Caco-2 (cell line): Measurements from ENCODE around the gene RNF121. TPM values are rescaled to one million over a fixed set of nuclear protein-coding genes. Genes with fewer than 3 reads are reported as not detected.

Experiments used
- BruUV-seq: library from RNA; stranded (reverse); fragments of 400-500 nt; replicated peaks from 2 replicates; lab custom pipeline; 2021; lab: Mats Ljungman, UMichigan
- CTCF ChIA-PET: fragments of 300-600 bp; sonication (Branson Sonifier 250); formaldehyde crosslinking; loops from one replicate; lab custom pipeline; 2022; ENCODE audit warnings: antibody characterized with exemption; lab: Charles Lee
- POLR2A ChIA-PET: fragments of 300-600 bp; sonication (Branson Sonifier 250); formaldehyde crosslinking; loops from one replicate; lab custom pipeline; 2022; ENCODE audit warnings: antibody characterized with exemption; lab: Charles Lee
- DNase-seq, 2 experiments: peaks; one replicate each; pipeline versions ENCODE4 v3.0.0 to v3.0.0-alpha.2; 2020 to 2022
- H3K27me3 ChIP-seq: replicated peaks from 2 replicates; pipeline ENCODE4 v1.6.0; 2011; ENCODE audit warnings: low read length; ENCODE audit not compliant: control insufficient read depth, insufficient read depth
- H3K36me3 ChIP-seq: 2 replicates; pipeline ENCODE4 v1.5.1; 2011; ENCODE audit warnings: low read length; ENCODE audit not compliant: control insufficient read depth, insufficient read depth
- H3K4me1 ChIP-seq: fragments of 250-450 bp; sonication (Bioruptor Pico); 2 replicates; pipeline ENCODE4 v1.5.1; 2020; ENCODE audit warnings: mild to moderate bottlenecking
- H3K4me3 ChIP-seq: 2 replicates; pipeline ENCODE4 v1.5.1; 2011; ENCODE audit warnings: low read depth, mild to moderate bottlenecking, control low read depth, low read length
- H3K9me3 ChIP-seq: fragments of 250-450 bp; sonication (Bioruptor Pico); 2 replicates; pipeline ENCODE4 v1.5.1; 2020; ENCODE audit warnings: mild to moderate bottlenecking, moderate library complexity
- H3K27ac Mint-ChIP-seq: one replicate; pipeline ENCODE4 v1.8.0; 2022; ENCODE audit warnings: mixed read lengths; ENCODE audit not compliant: unreplicated experiment
- H3K27me3 Mint-ChIP-seq: one replicate; pipeline ENCODE4 v1.8.0; 2022; ENCODE audit warnings: mixed read lengths; ENCODE audit not compliant: insufficient read depth, unreplicated experiment
- H3K36me3 Mint-ChIP-seq: one replicate; pipeline ENCODE4 v1.8.0; 2022; ENCODE audit warnings: mild to moderate bottlenecking, mixed read lengths; ENCODE audit not compliant: insufficient read depth, unreplicated experiment
- H3K4me1 Mint-ChIP-seq: one replicate; pipeline ENCODE4 v1.8.0; 2022; ENCODE audit warnings: low read depth, mixed read lengths; ENCODE audit not compliant: unreplicated experiment
- H3K4me3 Mint-ChIP-seq: one replicate; pipeline ENCODE4 v1.8.0; 2022; ENCODE audit warnings: mild to moderate bottlenecking, moderate library complexity, mixed read lengths; ENCODE audit not compliant: unreplicated experiment
- H3K9me3 Mint-ChIP-seq: one replicate; pipeline ENCODE4 v1.8.0; 2022; ENCODE audit warnings: mixed read lengths; ENCODE audit not compliant: unreplicated experiment
- intact Hi-C: fragments of 100-400 bp; cut with micrococcal nuclease; formaldehyde crosslinking; loops from one replicate; pipeline ENCODE4 v1.10.0; 2022; ENCODE audit not compliant: unreplicated experiment
- total RNA-seq: library from RNA; stranded (reverse); gene quantifications from 2 replicates; pipeline ENCODE4 v1.2.3, GENCODE V29; 2022
- TF ChIP-seq, protein P1 (sequence below), 2 experiments: fragments of 200-600 bp in 1 of 2; IDR thresholded peaks; 1 replicate in 1 of 2; 2 replicates in 1 of 2; pipeline versions ENCODE4 v1.5.1 to v1.8.0; 2011 to 2022; ENCODE audit warnings: antibody characterized with exemption in 1 of 2, control low read depth in 1 of 2, inconsistent platforms in 1 of 2, low read depth in 1 of 2, low read length in 1 of 2, mild to moderate bottlenecking in 1 of 2, moderate library complexity in 1 of 2; ENCODE audit not compliant: insufficient read depth in 1 of 2, severe bottlenecking in 1 of 2, unreplicated experiment in 1 of 2

RNF121 gene
- total RNA-seq, 1 experiment from 2014 or later, result 146 TPM

DNA sequence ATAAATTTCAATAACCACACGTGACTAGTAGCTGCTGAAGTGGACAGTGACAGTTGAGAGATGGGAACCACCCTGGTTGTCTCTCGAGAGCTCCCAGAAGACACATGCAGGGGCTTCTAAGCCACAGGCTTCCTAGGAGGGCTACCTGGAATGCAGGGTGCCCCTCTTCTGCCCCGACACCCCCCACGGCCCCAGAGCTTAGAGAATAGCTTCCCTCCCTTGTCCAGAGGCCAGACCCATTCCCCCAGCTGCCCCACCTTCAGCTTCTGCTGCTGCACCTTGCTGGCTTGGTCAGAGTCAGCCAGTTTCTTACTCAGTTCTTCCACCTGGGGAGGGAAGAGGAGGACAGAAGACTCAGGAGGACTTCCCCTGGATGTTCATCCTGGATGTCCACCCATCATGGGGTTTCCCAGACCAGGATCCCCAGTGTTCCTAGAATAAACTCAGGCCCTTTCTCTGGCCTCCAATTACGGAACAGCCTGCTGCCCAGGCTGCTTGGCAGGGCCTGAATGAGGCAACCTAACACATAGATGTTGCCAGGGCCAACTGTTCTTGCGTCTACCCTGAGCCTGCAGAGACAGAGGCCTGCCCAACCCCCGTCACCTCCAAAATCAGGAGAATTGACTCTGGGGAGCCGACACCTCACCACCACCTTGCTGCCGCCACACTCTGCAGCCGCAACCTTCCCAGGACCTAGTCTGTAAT lies 81.8 kb downstream of the RNF121 start:
- intact Hi-C loops, result no loop called here
- H3K9me3 ChIP-seq, result no peaks in the 10 kb centered on the region
- H3K36me3 ChIP-seq, result peaks cover 38% of the 10 kb centered on the region
- H3K4me1 ChIP-seq, result no peaks in the 10 kb centered on the region
- Mint-ChIP-seq H3K27me3 (no peaks in the 10 kb centered on the region), H3K9me3 (no peaks in the 10 kb centered on the region), H3K27ac (peak overlapping the region; percentile 16), H3K36me3 (peaks cover 98% of the 10 kb centered on the region), H3K4me3 (no peak overlapping the region), H3K4me1 (no peaks in the 10 kb centered on the region)
- CTCF ChIA-PET, result interaction anchor here (1.1 kb wide), 1 partner anchor 15 kb away, joined by 3 read pairs; no protein-coding TSS in a partner anchor
- no peak overlapping the region for H3K4me3 ChIP-seq
- TF ChIP-seq, protein P1, sequence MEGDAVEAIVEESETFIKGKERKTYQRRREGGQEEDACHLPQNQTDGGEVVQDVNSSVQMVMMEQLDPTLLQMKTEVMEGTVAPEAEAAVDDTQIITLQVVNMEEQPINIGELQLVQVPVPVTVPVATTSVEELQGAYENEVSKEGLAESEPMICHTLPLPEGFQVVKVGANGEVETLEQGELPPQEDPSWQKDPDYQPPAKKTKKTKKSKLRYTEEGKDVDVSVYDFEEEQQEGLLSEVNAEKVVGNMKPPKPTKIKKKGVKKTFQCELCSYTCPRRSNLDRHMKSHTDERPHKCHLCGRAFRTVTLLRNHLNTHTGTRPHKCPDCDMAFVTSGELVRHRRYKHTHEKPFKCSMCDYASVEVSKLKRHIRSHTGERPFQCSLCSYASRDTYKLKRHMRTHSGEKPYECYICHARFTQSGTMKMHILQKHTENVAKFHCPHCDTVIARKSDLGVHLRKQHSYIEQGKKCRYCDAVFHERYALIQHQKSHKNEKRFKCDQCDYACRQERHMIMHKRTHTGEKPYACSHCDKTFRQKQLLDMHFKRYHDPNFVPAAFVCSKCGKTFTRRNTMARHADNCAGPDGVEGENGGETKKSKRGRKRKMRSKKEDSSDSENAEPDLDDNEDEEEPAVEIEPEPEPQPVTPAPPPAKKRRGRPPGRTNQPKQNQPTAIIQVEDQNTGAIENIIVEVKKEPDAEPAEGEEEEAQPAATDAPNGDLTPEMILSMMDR (IDR thresholded peaks at IDR 0.05; ENCODE audit: insufficient read depth in 1 of 2, low read depth in 1 of 2, low read length in 1 of 2, severe bottlenecking in 1 of 2, unreplicated experiment in 1 of 2), result no peak
- POLR2A ChIA-PET, result no interaction called here
- no peaks in the 10 kb centered on the region for H3K27me3 ChIP-seq
- DNase-seq, result peak in 1 of 2 experiments; percentile 37
- BruUV-seq, result no TSS peak

DNA sequence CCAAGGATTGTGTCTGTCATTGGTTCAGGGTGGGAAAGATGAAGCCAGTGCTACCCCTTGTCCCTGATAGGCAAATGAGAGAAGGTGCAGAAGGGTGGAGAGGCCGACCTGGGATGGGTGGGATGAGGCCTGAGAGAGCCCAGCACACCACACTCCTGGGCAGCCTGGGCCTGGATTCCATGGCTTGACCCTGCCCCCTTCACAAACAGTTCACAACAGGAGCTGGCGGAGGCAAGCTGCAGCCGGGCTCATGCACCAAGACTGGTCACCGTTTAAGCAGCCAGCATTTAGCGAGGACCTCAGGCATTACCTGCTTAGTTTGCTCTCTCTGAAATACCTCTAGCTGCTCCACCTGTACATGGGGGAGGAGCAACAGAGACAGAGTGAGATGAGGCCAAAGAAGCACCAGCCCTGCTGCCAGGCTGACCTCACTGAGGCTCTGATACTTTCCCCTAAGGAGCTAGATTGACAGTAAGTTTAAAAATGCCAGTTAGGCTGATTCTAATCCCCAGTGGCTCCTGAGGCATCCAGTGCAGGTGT lies 83.3 kb downstream of the RNF121 start:
- Mint-ChIP-seq H3K4me3 (no peak overlapping the region), H3K27me3 (no peaks in the 10 kb centered on the region), H3K36me3 (peaks cover 98% of the 10 kb centered on the region), H3K27ac (no peak overlapping the region), H3K4me1 (no peaks in the 10 kb centered on the region), H3K9me3 (no peaks in the 10 kb centered on the region)
- BruUV-seq, result TSS peak; percentile 22
- ChIA-PET CTCF (interaction anchor here (0.8 to 5.3 kb wide), 3 partner anchors 13 to 419 kb away, joined by 3 to 43 read pairs (median 4); no protein-coding TSS in a partner anchor), POLR2A (no interaction called here)
- DNase-seq, result peak in 1 of 2 experiments; percentile 33
- TF ChIP-seq, protein P1 (IDR thresholded peaks at IDR 0.05; ENCODE audit: insufficient read depth in 1 of 2, low read depth in 1 of 2, low read length in 1 of 2, severe bottlenecking in 1 of 2, unreplicated experiment in 1 of 2), result no peak
- no peaks in the 10 kb centered on the region for H3K27me3 ChIP-seq
- H3K4me3 ChIP-seq, result no peak overlapping the region
- no peaks in the 10 kb centered on the region for H3K9me3 ChIP-seq
- intact Hi-C loops, result no loop called here
- no peaks in the 10 kb centered on the region for H3K4me1 ChIP-seq
- peaks cover 43% of the 10 kb centered on the region for H3K36me3 ChIP-seq

- peaks cover 98% of the 10 kb centered on the region for H3K36me3 Mint-ChIP-seq
- no peak overlapping the region for H3K4me3 Mint-ChIP-seq
- H3K27me3 Mint-ChIP-seq, result no peaks in the 10 kb centered on the region
- CTCF ChIA-PET, result interaction anchor here (0.6 to 5.3 kb wide), 5 partner anchors 13 to 428 kb away, joined by 3 to 43 read pairs (median 3); no protein-coding TSS in a partner anchor
- H3K27me3 ChIP-seq, result no peaks in the 10 kb centered on the region
- no peaks in the 10 kb centered on the region for H3K4me1 Mint-ChIP-seq
- H3K36me3 ChIP-seq, result peaks cover 40% of the 10 kb centered on the region
- BruUV-seq, result no TSS peak
- POLR2A ChIA-PET, result no interaction called here
- no peaks in the 10 kb centered on the region for H3K9me3 Mint-ChIP-seq
- no peak overlapping the region for H3K4me3 ChIP-seq
- intact Hi-C loops, result no loop called here
- H3K27ac Mint-ChIP-seq, result peak overlapping the region; percentile 33
- no peaks in the 10 kb centered on the region for H3K4me1 ChIP-seq
- DNase-seq, result peak in 1 of 2 experiments; percentile 43
- H3K9me3 ChIP-seq, result no peaks in the 10 kb centered on the region
- TF ChIP-seq, protein P1 (IDR thresholded peaks at IDR 0.05; ENCODE audit: insufficient read depth in 1 of 2, low read depth in 1 of 2, low read length in 1 of 2, severe bottlenecking in 1 of 2, unreplicated experiment in 1 of 2), result no peak
Measured at GRCh38 chr11:72012897-72013721, 84.3 kb downstream of the RNF121 start.
